ENCODE data around the gene DENND1A. TPM values are rescaled to one million over a fixed set of nuclear protein-coding genes. Genes with fewer than 3 reads are reported as not detected.
"Not testable (repeated sequence)": the region's sequence is repeated elsewhere in the genome, so short reads cannot be mapped to it uniquely, and the experiment has no call there.

Gene DENND1A
- total and polyA plus RNA-seq, 8 donors, result 4.4 to 109 (median 21.4) TPM

GRCh38 chr9:123816817-123817472 lies 113.0 kb downstream of the DENND1A start:
- H3K27ac ChIP-seq, result no peak overlapping the region
- H3K36me3 ChIP-seq, result no peaks in the 10 kb centered on the region
- H3K27me3 ChIP-seq, result no peaks in the 10 kb centered on the region
- no peak overlapping the region for H3K4me3 ChIP-seq
- intact Hi-C loops (cut with DNase I; ENCODE audit: low total_unique reads), result no loop called here
- no peaks in the 10 kb centered on the region for H3K4me1 ChIP-seq
- 69 to 88% (median 83%) methylated on average over 5 of the region's 5 CpGs for WGBS, 5 donors
- no peaks in the 10 kb centered on the region for H3K9me3 ChIP-seq
- no peak for DNase-seq
- TF ChIP-seq POLR2A (IDR thresholded peaks at IDR 0.05), result no peak
- no peak for TF ChIP-seq EP300 (IDR thresholded peaks at IDR 0.05)
- no peak for TF ChIP-seq CTCF (IDR thresholded peaks at IDR 0.05)
- no peak for TF ChIP-seq POLR2AphosphoS5 (IDR thresholded peaks at IDR 0.05)

- H3K27me3 ChIP-seq; H3K4me1 ChIP-seq; H3K4me3 ChIP-seq; H3K27ac ChIP-seq; DNase-seq; H3K36me3 ChIP-seq; H3K9me3 ChIP-seq; intact Hi-C loops (cut with DNase I; ENCODE audit: low total_unique reads): not testable (repeated sequence)
- WGBS, 5 donors, result 87 to 96% (median 93%) methylated on average over 5 of the region's 5 CpGs
Measured at GRCh38 chr9:123815856-123816255, 114.1 kb downstream of the DENND1A start.

GRCh38 chr9:123814496-123814895 lies 115.4 kb downstream of the DENND1A start:
- intact Hi-C loops (cut with DNase I; ENCODE audit: low total_unique reads), result no loop called here
- no peak for DNase-seq
- no peak for TF ChIP-seq EP300 (IDR thresholded peaks at IDR 0.05)
- no peak for TF ChIP-seq POLR2AphosphoS5 (IDR thresholded peaks at IDR 0.05)
- no peak for TF ChIP-seq CTCF (IDR thresholded peaks at IDR 0.05)
- TF ChIP-seq POLR2A (IDR thresholded peaks at IDR 0.05), result no peak
- Histone ChIP-seq H3K4me3 (no peak overlapping the region), H3K4me1 (no peaks in the 10 kb centered on the region), H3K36me3 (no peaks in the 10 kb centered on the region), H3K9me3 (no peaks in the 10 kb centered on the region), H3K27me3 (no peaks in the 10 kb centered on the region), H3K27ac (no peak overlapping the region)
- 71 to 83% (median 76%) methylated on average over 1 of the region's 1 CpG for WGBS, 5 donors

- intact Hi-C loops (cut with DNase I; ENCODE audit: low total_unique reads), result no loop called here
- WGBS, 5 donors, result 89 to 96% (median 90%) methylated on average over 3 of the region's 3 CpGs
- Histone ChIP-seq H3K27ac (no peak overlapping the region), H3K4me1 (no peaks in the 10 kb centered on the region), H3K4me3 (no peak overlapping the region), H3K9me3 (no peaks in the 10 kb centered on the region), H3K36me3 (no peaks in the 10 kb centered on the region), H3K27me3 (no peaks in the 10 kb centered on the region)
- no peak for DNase-seq
- TF ChIP-seq CTCF (IDR thresholded peaks at IDR 0.05) (no peak), EP300 (IDR thresholded peaks at IDR 0.05) (no peak), POLR2A (IDR thresholded peaks at IDR 0.05) (no peak), POLR2AphosphoS5 (IDR thresholded peaks at IDR 0.05) (no peak)
Measured at GRCh38 chr9:123812984-123813383, 116.9 kb downstream of the DENND1A start.

- DNase-seq, result no peak
- Histone ChIP-seq H3K4me1 (no peaks in the 10 kb centered on the region), H3K27ac (no peak overlapping the region), H3K36me3 (no peaks in the 10 kb centered on the region), H3K4me3 (no peak overlapping the region), H3K27me3 (no peaks in the 10 kb centered on the region), H3K9me3 (no peaks in the 10 kb centered on the region)
- WGBS, 5 donors, result 95 to 98% (median 96%) methylated on average over 4 of the region's 4 CpGs
- intact Hi-C loops (cut with DNase I; ENCODE audit: low total_unique reads), result no loop called here
- no peak for TF ChIP-seq POLR2AphosphoS5 (IDR thresholded peaks at IDR 0.05)
- TF ChIP-seq POLR2A (IDR thresholded peaks at IDR 0.05), result no peak
- no peak for TF ChIP-seq CTCF (IDR thresholded peaks at IDR 0.05)
- TF ChIP-seq EP300 (IDR thresholded peaks at IDR 0.05), result no peak
Measured at GRCh38 chr9:123807251-123807650, 122.7 kb downstream of the DENND1A start.
